GM12891 (cell line): ENCODE results near the gene KIFAP3.
"Not testable (repeated sequence)": the region's sequence is repeated elsewhere in the genome, so short reads cannot be mapped to it uniquely, and the experiment has no call there.

Experiments
- PAX5 ChIP-seq: IDR thresholded peaks from 2 replicates; pipeline ENCODE4 v1.6.1; 2011; ENCODE audit warnings: low read length, moderate library complexity, mild to moderate bottlenecking; ENCODE audit not compliant: insufficient read depth, severe bottlenecking
- POLR2A ChIP-seq: IDR thresholded peaks from 2 replicates; pipeline ENCODE4 v1.6.1; 2011; ENCODE audit warnings: low read depth, low read length, control low read depth
- POLR2AphosphoS5 ChIP-seq: IDR thresholded peaks from 2 replicates; pipeline ENCODE4 v1.6.1; 2011; ENCODE audit warnings: low read depth, low read length, control low read depth
- POU2F2 ChIP-seq: IDR thresholded peaks from 2 replicates; pipeline ENCODE4 v1.6.1; 2011; ENCODE audit warnings: low read depth, mild to moderate bottlenecking, control low read depth, low read length, moderate library complexity

GRCh38 chr1:170113140-170113539, 38.6 kb upstream of the KIFAP3 start:
- TF ChIP-seq POLR2AphosphoS5, POLR2A, POU2F2, PAX5: not testable (repeated sequence)
